Left lung (tissue), 10 donors: ENCODE results near the gene GRIK2. TPM values are rescaled to one million over a fixed set of nuclear protein-coding genes. Genes with fewer than 3 reads are reported as not detected.

Experiments
- ATAC-seq: fragments of 200-7000 bp; cut with Tn5 transposase; one replicate; pipeline ENCODE4 v1.9.1; 2020; ENCODE audit warnings: moderate library complexity
- DNase-seq, 4 donors: peaks; one replicate each; pipeline ENCODE4 v3.0.0-alpha.2; 2013 to 2020
- H3K27ac ChIP-seq, 2 donors: fragments of 200-600 bp; sonication (generic) in 1 of 2; one replicate each; pipeline versions ENCODE4 v1.5.0 to v1.8.0; 2020 to 2021
- H3K27me3 ChIP-seq, 2 donors: fragments of 200-600 bp; sonication (generic) in 1 of 2; one replicate each; pipeline versions ENCODE4 v1.5.0 to v1.8.0; 2020 to 2021
- H3K36me3 ChIP-seq, 2 donors: fragments of 200-600 bp; sonication (generic) in 1 of 2; one replicate each; pipeline versions ENCODE4 v1.5.0 to v1.8.0; 2020 to 2021
- H3K4me1 ChIP-seq, 2 donors: fragments of 200-600 bp; one replicate each; pipeline ENCODE4 v1.8.0; 2021
- H3K4me3 ChIP-seq, 2 donors: fragments of 200-600 bp; sonication (generic) in 1 of 2; one replicate each; pipeline versions ENCODE4 v1.5.0 to v1.8.0; 2020 to 2021; ENCODE audit warnings: mild to moderate bottlenecking in 1 of 2
- H3K9me3 ChIP-seq, 2 donors: fragments of 200-600 bp; sonication (generic) in 1 of 2; one replicate each; pipeline versions ENCODE4 v1.5.0 to v1.8.0; 2020 to 2021
- CTCF ChIP-seq, 2 donors: fragments of 200-600 bp; sonication (generic) in 1 of 2; IDR thresholded peaks; one replicate each; pipeline versions ENCODE4 v1.5.0 to v1.8.0; 2021; ENCODE audit warnings: antibody characterized with exemption in 2 of 2
- intact Hi-C, 2 donors: fragments of 100-400 bp; cut with DNase I; formaldehyde crosslinking; loops; one replicate each; pipeline versions ENCODE4 v1.11.2 to v1.14.2; 2022
- polyA plus RNA-seq, 6 donors: library from polyadenylated mRNA; unstranded; fragments of 120-200 nt; gene quantifications; one replicate each; pipeline ENCODE4 v1.2.1, GENCODE V29; 2013; ENCODE audit not compliant: insufficient read length in 6 of 6
- total RNA-seq, 2 donors: library from RNA; stranded (reverse); fragmentation: NEBNext Ultra II Directional; extraction: Animal tissue kit (Norgen Biotek cat#: 25700); gene quantifications; one replicate each; pipeline ENCODE4 v1.2.1, GENCODE V29; 2021
- donor health status: DM: no; HTN: yes; CAD: no.
- donor health status: DM: no; HTN: no; CAD: no.

Gene GRIK2
- total and polyA plus RNA-seq, 8 donors, result 0.24 to 0.98 (median 0.67) TPM

- no peaks in the 10 kb centered on the region for H3K27me3 ChIP-seq
- H3K9me3 ChIP-seq, result no peaks in the 10 kb centered on the region
- TF ChIP-seq CTCF (IDR thresholded peaks at IDR 0.05), result no peak
- intact Hi-C loops, result no loop called here
- H3K4me3 ChIP-seq, result no peak overlapping the region
- no peaks in the 10 kb centered on the region for H3K36me3 ChIP-seq
- ATAC-seq (no peak), DNase-seq (no peak)
- no peaks in the 10 kb centered on the region for H3K4me1 ChIP-seq
- H3K27ac ChIP-seq, result no peak overlapping the region
Measured at GRCh38 chr6:101921829-101922450, 528.4 kb downstream of the GRIK2 start.

- intact Hi-C loops, result no loop called here
- Histone ChIP-seq H3K4me3 (no peak overlapping the region), H3K27ac (no peak overlapping the region), H3K4me1 (no peaks in the 10 kb centered on the region), H3K36me3 (no peaks in the 10 kb centered on the region), H3K9me3 (no peaks in the 10 kb centered on the region), H3K27me3 (no peaks in the 10 kb centered on the region)
- DNase-seq (no peak), ATAC-seq (no peak)
- no peak for TF ChIP-seq CTCF (IDR thresholded peaks at IDR 0.05)
Measured at GRCh38 chr6:101926149-101926925, 532.8 kb downstream of the GRIK2 start.

GRCh38 chr6:101931766-101932165, 538.3 kb downstream of the GRIK2 start:
- Histone ChIP-seq H3K27ac (no peak overlapping the region), H3K9me3 (no peaks in the 10 kb centered on the region), H3K27me3 (no peaks in the 10 kb centered on the region), H3K4me3 (no peak overlapping the region), H3K4me1 (no peaks in the 10 kb centered on the region), H3K36me3 (no peaks in the 10 kb centered on the region)
- intact Hi-C loops, result no loop called here
- no peak for ATAC-seq
- DNase-seq, result no peak
- TF ChIP-seq CTCF (IDR thresholded peaks at IDR 0.05), result no peak

- ATAC-seq, result no peak
- Histone ChIP-seq H3K4me1 (no peaks in the 10 kb centered on the region), H3K27ac (no peak overlapping the region), H3K9me3 (no peaks in the 10 kb centered on the region), H3K36me3 (no peaks in the 10 kb centered on the region), H3K27me3 (no peaks in the 10 kb centered on the region), H3K4me3 (no peak overlapping the region)
- no peak for DNase-seq
- intact Hi-C loops, result no loop called here
- TF ChIP-seq CTCF (IDR thresholded peaks at IDR 0.05), result no peak
Measured at GRCh38 chr6:101932704-101933103, 539.2 kb downstream of the GRIK2 start.

GRCh38 chr6:101935732-101936131, 542.2 kb downstream of the GRIK2 start:
- H3K4me1 ChIP-seq, result no peaks in the 10 kb centered on the region
- no peak overlapping the region for H3K4me3 ChIP-seq
- no peak overlapping the region for H3K27ac ChIP-seq
- no peak for DNase-seq
- H3K36me3 ChIP-seq, result no peaks in the 10 kb centered on the region
- intact Hi-C loops, result no loop called here
- no peaks in the 10 kb centered on the region for H3K27me3 ChIP-seq
- ATAC-seq, result no peak
- TF ChIP-seq CTCF (IDR thresholded peaks at IDR 0.05), result no peak
- H3K9me3 ChIP-seq, result no peaks in the 10 kb centered on the region
